ENCODE results near the gene SLC7A9.

GRCh38 chr19:32870981-32871451 is 1.4 kb upstream of the SLC7A9 start:
- TF ChIP-seq, protein P1, sequence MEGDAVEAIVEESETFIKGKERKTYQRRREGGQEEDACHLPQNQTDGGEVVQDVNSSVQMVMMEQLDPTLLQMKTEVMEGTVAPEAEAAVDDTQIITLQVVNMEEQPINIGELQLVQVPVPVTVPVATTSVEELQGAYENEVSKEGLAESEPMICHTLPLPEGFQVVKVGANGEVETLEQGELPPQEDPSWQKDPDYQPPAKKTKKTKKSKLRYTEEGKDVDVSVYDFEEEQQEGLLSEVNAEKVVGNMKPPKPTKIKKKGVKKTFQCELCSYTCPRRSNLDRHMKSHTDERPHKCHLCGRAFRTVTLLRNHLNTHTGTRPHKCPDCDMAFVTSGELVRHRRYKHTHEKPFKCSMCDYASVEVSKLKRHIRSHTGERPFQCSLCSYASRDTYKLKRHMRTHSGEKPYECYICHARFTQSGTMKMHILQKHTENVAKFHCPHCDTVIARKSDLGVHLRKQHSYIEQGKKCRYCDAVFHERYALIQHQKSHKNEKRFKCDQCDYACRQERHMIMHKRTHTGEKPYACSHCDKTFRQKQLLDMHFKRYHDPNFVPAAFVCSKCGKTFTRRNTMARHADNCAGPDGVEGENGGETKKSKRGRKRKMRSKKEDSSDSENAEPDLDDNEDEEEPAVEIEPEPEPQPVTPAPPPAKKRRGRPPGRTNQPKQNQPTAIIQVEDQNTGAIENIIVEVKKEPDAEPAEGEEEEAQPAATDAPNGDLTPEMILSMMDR (conservative IDR thresholded peaks at IDR 0.05; ENCODE audit: low read depth in 2 of 2), result peak in 1 of 2 experiments; percentile 33; a peak in 2 of 4 replicates
- TF ChIP-seq, protein P2, sequence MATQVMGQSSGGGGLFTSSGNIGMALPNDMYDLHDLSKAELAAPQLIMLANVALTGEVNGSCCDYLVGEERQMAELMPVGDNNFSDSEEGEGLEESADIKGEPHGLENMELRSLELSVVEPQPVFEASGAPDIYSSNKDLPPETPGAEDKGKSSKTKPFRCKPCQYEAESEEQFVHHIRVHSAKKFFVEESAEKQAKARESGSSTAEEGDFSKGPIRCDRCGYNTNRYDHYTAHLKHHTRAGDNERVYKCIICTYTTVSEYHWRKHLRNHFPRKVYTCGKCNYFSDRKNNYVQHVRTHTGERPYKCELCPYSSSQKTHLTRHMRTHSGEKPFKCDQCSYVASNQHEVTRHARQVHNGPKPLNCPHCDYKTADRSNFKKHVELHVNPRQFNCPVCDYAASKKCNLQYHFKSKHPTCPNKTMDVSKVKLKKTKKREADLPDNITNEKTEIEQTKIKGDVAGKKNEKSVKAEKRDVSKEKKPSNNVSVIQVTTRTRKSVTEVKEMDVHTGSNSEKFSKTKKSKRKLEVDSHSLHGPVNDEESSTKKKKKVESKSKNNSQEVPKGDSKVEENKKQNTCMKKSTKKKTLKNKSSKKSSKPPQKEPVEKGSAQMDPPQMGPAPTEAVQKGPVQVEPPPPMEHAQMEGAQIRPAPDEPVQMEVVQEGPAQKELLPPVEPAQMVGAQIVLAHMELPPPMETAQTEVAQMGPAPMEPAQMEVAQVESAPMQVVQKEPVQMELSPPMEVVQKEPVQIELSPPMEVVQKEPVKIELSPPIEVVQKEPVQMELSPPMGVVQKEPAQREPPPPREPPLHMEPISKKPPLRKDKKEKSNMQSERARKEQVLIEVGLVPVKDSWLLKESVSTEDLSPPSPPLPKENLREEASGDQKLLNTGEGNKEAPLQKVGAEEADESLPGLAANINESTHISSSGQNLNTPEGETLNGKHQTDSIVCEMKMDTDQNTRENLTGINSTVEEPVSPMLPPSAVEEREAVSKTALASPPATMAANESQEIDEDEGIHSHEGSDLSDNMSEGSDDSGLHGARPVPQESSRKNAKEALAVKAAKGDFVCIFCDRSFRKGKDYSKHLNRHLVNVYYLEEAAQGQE (IDR thresholded peaks at IDR 0.05; ENCODE audit: unreplicated experiment), result no peak
- TF ChIP-seq EZH2phosphoT487 (IDR thresholded peaks at IDR 0.05; ENCODE audit: unreplicated experiment) (no peak), POLR2AphosphoS5 (IDR thresholded peaks at IDR 0.05; ENCODE audit: low read depth) (no peak)

Data from GM23338 (cell line).